Osteocyte (in vitro differentiated cells): ENCODE measurements around the gene RNF213. TPM values are rescaled to one million over a fixed set of nuclear protein-coding genes. Genes with fewer than 3 reads are reported as not detected.

Experiments
- DNase-seq: peaks from one replicate; pipeline ENCODE4 v3.0.0; 2021; ENCODE audit warnings: mixed read lengths; ENCODE audit not compliant: unreplicated experiment; ENCODE audit errors: extremely low spot score
- H3K27ac Mint-ChIP-seq: one replicate; pipeline ENCODE4 v1.8.0; 2021; ENCODE audit warnings: mild to moderate bottlenecking, mixed read lengths; ENCODE audit not compliant: unreplicated experiment
- H3K27me3 Mint-ChIP-seq: one replicate; pipeline ENCODE4 v1.8.0; 2021; ENCODE audit warnings: mixed read lengths; ENCODE audit not compliant: unreplicated experiment
- H3K36me3 Mint-ChIP-seq: one replicate; pipeline ENCODE4 v1.8.0; 2021; ENCODE audit warnings: mixed read lengths; ENCODE audit not compliant: unreplicated experiment
- H3K4me1 Mint-ChIP-seq: one replicate; pipeline ENCODE4 v1.8.0; 2021; ENCODE audit warnings: mixed read lengths; ENCODE audit not compliant: unreplicated experiment
- H3K4me3 Mint-ChIP-seq: one replicate; pipeline ENCODE4 v1.8.0; 2021; ENCODE audit warnings: mild to moderate bottlenecking, moderate library complexity, mixed read lengths; ENCODE audit not compliant: unreplicated experiment
- H3K9me3 Mint-ChIP-seq: one replicate; pipeline ENCODE4 v1.8.0; 2021; ENCODE audit warnings: mixed read lengths; ENCODE audit not compliant: unreplicated experiment
- CTCF ChIP-seq: fragments of 200-600 bp; sonication (generic); IDR thresholded peaks from 2 replicates; pipeline ENCODE4 v1.5.0; 2021; ENCODE audit warnings: antibody characterized with exemption, mild to moderate bottlenecking, moderate library complexity
- total RNA-seq: library from RNA; stranded (reverse); gene quantifications from 2 replicates; pipeline ENCODE4 v1.2.1, GENCODE V29; 2021

Gene RNF213
- total RNA-seq, 1 donor from 2014 or later, result 106 TPM

- Mint-ChIP-seq H3K36me3 (peaks cover under 1% of the 10 kb centered on the region), H3K4me1 (peaks cover 4% of the 10 kb centered on the region), H3K9me3 (no peaks in the 10 kb centered on the region), H3K4me3 (no peak overlapping the region), H3K27ac (no peak overlapping the region), H3K27me3 (no peaks in the 10 kb centered on the region)
- DNase-seq, result no peak
- peak; percentile 5 for TF ChIP-seq CTCF
Measured at GRCh38 chr17:80424878-80425765, 164.5 kb downstream of the RNF213 start.

GRCh38 chr17:80425835-80426426 lies 165.3 kb downstream of the RNF213 start:
- no peak for DNase-seq
- TF ChIP-seq CTCF, result no peak
- no peaks in the 10 kb centered on the region for H3K9me3 Mint-ChIP-seq
- no peaks in the 10 kb centered on the region for H3K36me3 Mint-ChIP-seq
- H3K4me3 Mint-ChIP-seq, result no peak overlapping the region
- no peak overlapping the region for H3K27ac Mint-ChIP-seq
- H3K4me1 Mint-ChIP-seq, result peaks cover 4% of the 10 kb centered on the region
- no peaks in the 10 kb centered on the region for H3K27me3 Mint-ChIP-seq

GRCh38 chr17:80426671-80427326 lies 166.1 kb downstream of the RNF213 start:
- Mint-ChIP-seq H3K27me3 (no peaks in the 10 kb centered on the region), H3K4me1 (peaks cover 4% of the 10 kb centered on the region), H3K9me3 (no peaks in the 10 kb centered on the region), H3K4me3 (no peak overlapping the region), H3K27ac (no peak overlapping the region), H3K36me3 (no peaks in the 10 kb centered on the region)
- TF ChIP-seq CTCF, result no peak
- peak; percentile 91 for DNase-seq

DNA sequence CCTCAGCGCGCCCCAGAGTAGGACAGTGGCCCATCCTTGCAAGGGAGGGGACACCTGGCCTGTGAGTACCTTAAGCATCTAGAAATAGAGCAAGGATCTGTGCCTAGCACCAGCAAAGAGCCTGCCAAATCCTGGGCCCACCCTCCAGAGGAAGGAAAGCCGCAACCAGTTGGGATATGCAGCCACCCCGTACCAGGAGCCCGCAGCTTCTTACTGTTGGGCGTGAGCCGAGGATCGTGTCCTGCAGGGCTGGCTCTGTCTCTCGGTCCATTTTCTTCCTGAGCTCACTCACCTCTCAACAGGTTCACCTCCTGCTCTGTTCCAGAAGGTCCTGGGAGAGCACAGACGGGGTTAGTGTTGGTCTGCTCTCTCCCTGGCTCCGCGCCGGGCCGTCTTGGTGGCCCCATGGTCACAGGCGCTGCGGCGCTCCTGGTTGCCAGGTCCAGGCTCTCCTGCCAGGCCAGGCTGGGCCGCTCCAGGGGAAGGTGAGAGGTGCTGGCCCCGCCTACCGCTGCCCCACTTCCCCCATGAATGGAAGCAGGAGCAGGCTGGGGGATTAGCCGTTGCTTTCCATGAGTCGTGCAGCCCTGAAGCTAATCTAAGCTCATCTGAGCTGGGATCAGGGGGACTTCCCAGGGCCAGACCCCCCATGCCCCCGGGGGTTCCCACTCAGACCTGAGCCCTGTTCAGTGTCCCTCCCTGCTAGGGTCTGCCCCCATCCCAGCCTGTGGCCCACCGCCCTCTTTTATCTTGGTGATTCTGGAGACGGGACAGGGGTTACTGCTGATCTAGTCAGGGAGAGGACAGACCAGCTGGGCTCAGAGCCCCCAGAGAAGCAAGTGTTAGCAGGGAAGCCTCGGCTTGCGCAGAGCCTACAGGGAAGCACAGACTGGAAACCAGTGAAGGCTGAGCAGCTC lies 167.0 kb downstream of the RNF213 start:
- Mint-ChIP-seq H3K27me3 (no peaks in the 10 kb centered on the region), H3K4me3 (no peak overlapping the region), H3K36me3 (no peaks in the 10 kb centered on the region), H3K9me3 (no peaks in the 10 kb centered on the region), H3K4me1 (peaks cover 4% of the 10 kb centered on the region), H3K27ac (no peak overlapping the region)
- no peak for TF ChIP-seq CTCF
- DNase-seq, result no peak
